ENCODE measurements around the gene AMBRA1. TPM values are rescaled to one million over a fixed set of nuclear protein-coding genes. Genes with fewer than 3 reads are reported as not detected.

The AMBRA1 gene
- polyA plus RNA-seq, 1 donor from 2014 or later: 34.5 TPM

- no peaks in the 10 kb centered on the region for H3F3A ChIP-seq (ENCODE audit: insufficient read depth, low read length, poor library complexity, severe bottlenecking)
- no peak for TF ChIP-seq EZH2 (IDR thresholded peaks at IDR 0.05; ENCODE audit: borderline replicate concordance, insufficient read depth, low read length, poor library complexity, severe bottlenecking)
- TF ChIP-seq MXI1 (conservative IDR thresholded peaks at IDR 0.05; ENCODE audit: poor library complexity, severe bottlenecking): no peak
- no peak for TF ChIP-seq RAD21 (conservative IDR thresholded peaks at IDR 0.05)
- no peak for TF ChIP-seq REST (IDR thresholded peaks at IDR 0.05; ENCODE audit: borderline replicate concordance)
- TF ChIP-seq CTCF (IDR thresholded peaks at IDR 0.05; ENCODE audit: poor library complexity, severe bottlenecking): no peak
- TF ChIP-seq TAF1 (IDR thresholded peaks at IDR 0.05; ENCODE audit: low read depth): no peak
- TF ChIP-seq SMC3 (conservative IDR thresholded peaks at IDR 0.05; ENCODE audit: poor library complexity): no peak
- TF ChIP-seq POLR2AphosphoS5 (IDR thresholded peaks at IDR 0.05): no peak
- TF ChIP-seq EP300 (conservative IDR thresholded peaks at IDR 0.05; ENCODE audit: poor library complexity, severe bottlenecking): no peak
Measured at GRCh38 chr11:46577058-46577457, 16.8 kb downstream of the AMBRA1 start.

GRCh38 chr11:46574656-46575055, 19.2 kb downstream of the AMBRA1 start:
- H3K9me3 ChIP-seq (ENCODE audit: low read length): no peaks in the 10 kb centered on the region
- no peak overlapping the region for H3K27ac ChIP-seq (ENCODE audit: low read length)
- H3K4me2 ChIP-seq (ENCODE audit: low read length): no peak overlapping the region
- no peak overlapping the region for H3K4me3 ChIP-seq (ENCODE audit: low read length)
- TF ChIP-seq RAD21 (conservative IDR thresholded peaks at IDR 0.05): no peak
- no peak for TF ChIP-seq POLR2AphosphoS5 (IDR thresholded peaks at IDR 0.05)
- no peak for TF ChIP-seq REST (IDR thresholded peaks at IDR 0.05; ENCODE audit: borderline replicate concordance)
- no peak for TF ChIP-seq EZH2 (IDR thresholded peaks at IDR 0.05; ENCODE audit: borderline replicate concordance, insufficient read depth, low read length, poor library complexity, severe bottlenecking)
- no peak for TF ChIP-seq EP300 (conservative IDR thresholded peaks at IDR 0.05; ENCODE audit: poor library complexity, severe bottlenecking)
- no peak for TF ChIP-seq SMC3 (conservative IDR thresholded peaks at IDR 0.05; ENCODE audit: poor library complexity)
- TF ChIP-seq TAF1 (IDR thresholded peaks at IDR 0.05; ENCODE audit: low read depth): no peak
- TF ChIP-seq CTCF (IDR thresholded peaks at IDR 0.05; ENCODE audit: poor library complexity, severe bottlenecking): no peak
- no peak for TF ChIP-seq MXI1 (conservative IDR thresholded peaks at IDR 0.05; ENCODE audit: poor library complexity, severe bottlenecking)
- no peaks in the 10 kb centered on the region for H3K36me3 ChIP-seq (ENCODE audit: insufficient read depth, low read length)
- H3K9me2 ChIP-seq (ENCODE audit: insufficient read depth, low read length): no peaks in the 10 kb centered on the region
- no peak overlapping the region for H3K9ac ChIP-seq (ENCODE audit: low read length)
- H3K27me3 ChIP-seq (ENCODE audit: insufficient read depth, low read depth, low read length): no peaks in the 10 kb centered on the region
- H4K20me1 ChIP-seq (ENCODE audit: insufficient read depth): no peaks in the 10 kb centered on the region
- no peak overlapping the region for H2AFZ ChIP-seq (ENCODE audit: low read depth, low read length)
- peaks cover 23% of the 10 kb centered on the region for H3K79me2 ChIP-seq (replicated peaks; ENCODE audit: insufficient read depth, low read length)
- H3F3A ChIP-seq (ENCODE audit: insufficient read depth, low read length, poor library complexity, severe bottlenecking): no peaks in the 10 kb centered on the region

More at GRCh38 chr11:46577058-46577457, 16.8 kb downstream of the AMBRA1 start:
- no peaks in the 10 kb centered on the region for H3K9me2 ChIP-seq (ENCODE audit: insufficient read depth, low read length)
- H3K27ac ChIP-seq (ENCODE audit: low read length): no peak overlapping the region
- H3K27me3 ChIP-seq (ENCODE audit: insufficient read depth, low read depth, low read length): no peaks in the 10 kb centered on the region
- H3K9ac ChIP-seq (ENCODE audit: low read length): no peak overlapping the region
- H4K20me1 ChIP-seq (ENCODE audit: insufficient read depth): no peaks in the 10 kb centered on the region
- H3K36me3 ChIP-seq (ENCODE audit: insufficient read depth, low read length): no peaks in the 10 kb centered on the region
- no peak overlapping the region for H3K4me2 ChIP-seq (ENCODE audit: low read length)
- no peak overlapping the region for H2AFZ ChIP-seq (ENCODE audit: low read depth, low read length)
- no peaks in the 10 kb centered on the region for H3K9me3 ChIP-seq (ENCODE audit: low read length)
- peaks cover 38% of the 10 kb centered on the region for H3K79me2 ChIP-seq (replicated peaks; ENCODE audit: insufficient read depth, low read length)
- H3K4me3 ChIP-seq (ENCODE audit: low read length): no peak overlapping the region

Data from neural cell (in vitro differentiated cells).